Panc1 (cell line): ENCODE measurements around the gene OR10A6. TPM values are rescaled to one million over a fixed set of nuclear protein-coding genes. Genes with fewer than 3 reads are reported as not detected.

Experiments used
- ATAC-seq: fragments of 200-7000 bp; cut with Tn5 transposase; 2 replicates; pipeline ENCODE4 v1.9.1; 2020; ENCODE audit warnings: mild to moderate bottlenecking, moderate library complexity
- BruUV-seq: library from RNA; stranded (reverse); fragments of 400-500 nt; replicated peaks from 2 replicates; lab custom pipeline; 2021; lab: Mats Ljungman, UMichigan
- CTCF ChIA-PET: fragments of 300-600 bp; sonication (Branson Sonifier 250); formaldehyde crosslinking; loops from one replicate; lab custom pipeline; 2022; ENCODE audit warnings: antibody characterized with exemption; lab: Charles Lee
- POLR2A ChIA-PET: fragments of 300-600 bp; sonication (Branson Sonifier 250); formaldehyde crosslinking; loops from one replicate; lab custom pipeline; 2022; ENCODE audit warnings: antibody characterized with exemption; lab: Charles Lee
- DNase-seq: peaks from one replicate; pipeline ENCODE4 v3.0.0-alpha.2; 2010; ENCODE audit warnings: low read depth, low spot score
- H3K27ac ChIP-seq: 2 replicates; pipeline ENCODE4 v1.5.1; 2011; ENCODE audit warnings: mild to moderate bottlenecking, low read length, inconsistent platforms
- H3K27me3 ChIP-seq: fragments of 200-500 bp; sonication (Bioruptor generic); 2 replicates; pipeline ENCODE4 v1.6.0; 2014; ENCODE audit warnings: low read length, inconsistent platforms; ENCODE audit not compliant: control insufficient read depth, insufficient read depth
- H3K36me3 ChIP-seq: fragments of 200-500 bp; sonication (Bioruptor generic); 2 replicates; pipeline ENCODE4 v1.5.1; 2014; ENCODE audit warnings: inconsistent platforms, mild to moderate bottlenecking, low read length, moderate library complexity; ENCODE audit not compliant: control insufficient read depth, insufficient read depth
- H3K4me1 ChIP-seq: 2 replicates; pipeline ENCODE4 v1.5.1; 2011; ENCODE audit warnings: inconsistent platforms, mild to moderate bottlenecking, low read length, moderate library complexity; ENCODE audit not compliant: control insufficient read depth, insufficient read depth
- H3K4me3 ChIP-seq, 2 experiments: 2 replicates each; pipeline ENCODE4 v1.5.1; 2011 to 2012; ENCODE audit warnings: low read depth in 2 of 2, low read length in 2 of 2, mild to moderate bottlenecking in 2 of 2, inconsistent platforms in 1 of 2, moderate library complexity in 1 of 2
- H3K9me3 ChIP-seq: fragments of 200-500 bp; sonication (Bioruptor generic); 2 replicates; pipeline ENCODE4 v1.5.1; 2014; ENCODE audit warnings: low read depth, mild to moderate bottlenecking, inconsistent platforms, low read length, moderate library complexity; ENCODE audit not compliant: control insufficient read depth, insufficient read depth
- CTCF ChIP-seq: fragments of 450-650 bp; IDR thresholded peaks from 2 replicates; pipeline ENCODE4 v1.5.1; 2017; ENCODE audit warnings: mild to moderate bottlenecking
- POLR2AphosphoS5 ChIP-seq: IDR thresholded peaks from 2 replicates; pipeline ENCODE4 v1.6.1; 2012; ENCODE audit warnings: mild to moderate bottlenecking, low read depth, low read length, moderate library complexity
- REST ChIP-seq, 2 experiments: IDR thresholded peaks; 2 replicates each; pipeline ENCODE4 v1.6.1; 2011 to 2012; ENCODE audit warnings: low read depth in 2 of 2, control low read depth in 1 of 2, low read length in 1 of 2, mild to moderate bottlenecking in 1 of 2, moderate library complexity in 1 of 2; ENCODE audit not compliant: insufficient read depth in 1 of 2
- SIN3A ChIP-seq: IDR thresholded peaks from 2 replicates; pipeline ENCODE4 v1.6.1; 2012; ENCODE audit warnings: low read depth, mild to moderate bottlenecking, low read length, moderate library complexity, borderline replicate concordance; ENCODE audit not compliant: insufficient read depth
- TCF7L2 ChIP-seq: IDR thresholded peaks from 2 replicates; pipeline ENCODE4 v1.6.1; 2011; ENCODE audit warnings: mild to moderate bottlenecking, low read depth, low read length, inconsistent platforms
- in situ Hi-C: cut with HindIII; loops from 2 replicates; pipeline ENCODE4 v1.10.0; 2016; ENCODE audit warnings: low sequenced_read_pairs, low pct_unique_long_range_greater_than_20kb
- intact Hi-C: fragments of 100-400 bp; cut with micrococcal nuclease; formaldehyde crosslinking; loops from one replicate; pipeline ENCODE4 v1.10.0; 2022; ENCODE audit not compliant: unreplicated experiment
- total RNA-seq: library from RNA; stranded (reverse); gene quantifications from one replicate; pipeline ENCODE4 v1.2.1, GENCODE V29; 2021; ENCODE audit not compliant: unreplicated experiment

OR10A6 gene
- total RNA-seq, 1 experiment from 2014 or later: not detected

- H3K27ac ChIP-seq: no peak overlapping the region
- H3K4me3 ChIP-seq: no peak overlapping the region
- in situ Hi-C loops: no loop called here
- POLR2A ChIA-PET: no interaction called here
- no peaks in the 10 kb centered on the region for H3K36me3 ChIP-seq
- no TSS peak for BruUV-seq
- no peaks in the 10 kb centered on the region for H3K4me1 ChIP-seq
- no peaks in the 10 kb centered on the region for H3K27me3 ChIP-seq
- CTCF ChIA-PET: interaction anchor here (1.8 kb wide), 1 partner anchor 18 kb away, joined by 4 read pairs; the partner anchor contains the start of gene EIF3F
- no peaks in the 10 kb centered on the region for H3K9me3 ChIP-seq
- DNase-seq (no peak), ATAC-seq (no peak)
- TF ChIP-seq TCF7L2 (no peak), CTCF (no peak), REST (IDR thresholded peaks at IDR 0.05; ENCODE audit: insufficient read depth in 1 of 2, low read depth in 2 of 2, low read length in 1 of 2) (no peak), SIN3A (no peak)
- intact Hi-C loops: no loop called here
These were observed 37.6 kb upstream of the OR10A6 start for GRCh38 chr11:7968686-7969085.

- ATAC-seq (no peak), DNase-seq (no peak)
- Histone ChIP-seq H3K27ac (no peak overlapping the region), H3K4me1 (no peaks in the 10 kb centered on the region), H3K36me3 (no peaks in the 10 kb centered on the region), H3K9me3 (no peaks in the 10 kb centered on the region), H3K4me3 (no peak overlapping the region), H3K27me3 (no peaks in the 10 kb centered on the region)
- no TSS peak for BruUV-seq
- no peak for TF ChIP-seq CTCF
- TF ChIP-seq REST (IDR thresholded peaks at IDR 0.05; ENCODE audit: insufficient read depth in 1 of 2, low read depth in 2 of 2, low read length in 1 of 2): no peak
- no peak for TF ChIP-seq SIN3A
- no peak for TF ChIP-seq POLR2AphosphoS5
- no peak for TF ChIP-seq TCF7L2
- ChIA-PET POLR2A (no interaction called here), CTCF (interaction anchor here (1.8 kb wide), 1 partner anchor 19 kb away, joined by 4 read pairs; the partner anchor contains the start of gene EIF3F)
- in situ Hi-C loops: no loop called here
- intact Hi-C loops: no loop called here
These were observed 36.8 kb upstream of the OR10A6 start for GRCh38 chr11:7967826-7968225.
